NCI-H345 treated with DMSO at 0.1 percent for 48 hours (cell line): ENCODE data around the gene NHERF1.

Source experiments
- DNase-seq: peaks from one replicate; lab custom pipeline; 2025; ENCODE audit not compliant: unreplicated experiment; lab: John Stamatoyannopoulos, UW

NHERF1 gene

DNA sequence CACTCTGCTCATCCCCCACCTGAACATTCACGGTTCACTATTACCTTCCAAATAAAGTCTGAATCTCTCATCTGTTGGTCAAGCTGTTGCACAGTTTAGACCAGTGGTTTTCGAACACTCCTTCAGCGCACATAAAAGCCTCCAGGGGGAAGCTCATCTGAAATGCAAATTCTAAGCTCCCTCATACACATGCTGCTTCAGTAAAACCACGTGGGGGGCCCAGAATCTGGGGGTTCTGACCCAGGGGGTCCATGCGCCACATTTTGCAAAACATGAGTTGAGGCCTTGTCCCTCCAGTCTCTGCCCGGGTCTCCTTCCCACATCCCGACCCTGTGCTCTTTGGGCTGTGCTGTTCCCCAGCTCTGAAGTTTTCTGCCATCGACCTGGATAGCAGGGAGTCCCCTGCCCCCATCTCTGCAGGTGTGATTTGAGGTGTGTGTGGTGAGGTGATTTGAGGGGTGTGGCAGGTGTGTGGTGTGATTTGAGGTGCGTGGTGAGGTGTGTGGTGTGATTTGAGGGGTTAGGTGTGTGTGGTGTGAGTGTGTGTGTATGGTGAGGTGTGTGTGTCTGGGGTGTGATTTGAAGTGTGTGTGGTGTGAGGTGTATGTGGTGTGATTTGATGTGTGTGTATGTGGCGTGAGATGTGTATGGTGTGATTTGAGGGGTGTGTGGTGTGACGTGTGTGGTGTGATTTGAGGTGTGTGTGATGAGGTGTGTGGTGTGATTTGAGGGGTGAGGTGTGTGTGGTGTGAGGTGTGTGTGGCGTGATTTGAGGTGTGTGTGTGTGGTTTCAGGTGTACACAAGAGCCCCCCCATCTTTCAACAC lies 16.2 kb upstream of the NHERF1 start:
- DNase-seq: no peak

DNA sequence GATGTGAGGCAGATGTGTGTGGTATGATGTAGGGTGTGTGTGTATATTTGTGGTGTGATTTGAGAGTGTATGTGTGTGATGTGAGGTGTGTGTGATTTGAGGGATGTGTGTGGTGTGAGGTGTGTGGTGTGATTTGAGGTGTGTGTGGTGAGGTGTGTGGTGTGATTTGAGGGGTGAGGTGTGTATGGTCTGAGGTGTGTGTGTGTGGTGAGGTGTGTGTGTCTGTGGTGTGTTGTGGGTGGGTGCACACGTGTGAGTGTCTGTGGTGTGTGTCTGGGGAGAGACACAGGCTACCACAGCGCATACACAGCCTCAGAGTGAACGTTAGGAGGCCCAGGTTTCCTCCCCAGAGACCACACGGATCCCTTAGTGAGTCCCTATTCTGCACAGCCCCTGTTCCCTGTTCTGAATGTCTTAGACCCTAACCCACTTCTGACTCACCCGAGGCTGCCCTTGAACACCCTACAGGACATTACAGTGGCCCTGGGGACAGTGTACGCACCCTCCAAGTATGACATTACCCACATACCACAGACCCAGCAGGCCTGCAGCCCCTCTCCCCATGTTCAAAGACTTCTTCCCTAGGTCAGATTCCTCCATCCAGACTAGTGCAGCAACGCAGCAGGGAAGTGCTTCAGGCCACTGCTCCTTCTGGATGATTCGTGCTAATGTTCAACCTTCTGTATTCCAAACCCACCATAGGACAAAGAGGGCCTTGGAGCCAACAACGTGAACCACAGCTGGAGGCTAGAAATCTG lies 14.9 kb upstream of the NHERF1 start:
- DNase-seq: no peak

DNA sequence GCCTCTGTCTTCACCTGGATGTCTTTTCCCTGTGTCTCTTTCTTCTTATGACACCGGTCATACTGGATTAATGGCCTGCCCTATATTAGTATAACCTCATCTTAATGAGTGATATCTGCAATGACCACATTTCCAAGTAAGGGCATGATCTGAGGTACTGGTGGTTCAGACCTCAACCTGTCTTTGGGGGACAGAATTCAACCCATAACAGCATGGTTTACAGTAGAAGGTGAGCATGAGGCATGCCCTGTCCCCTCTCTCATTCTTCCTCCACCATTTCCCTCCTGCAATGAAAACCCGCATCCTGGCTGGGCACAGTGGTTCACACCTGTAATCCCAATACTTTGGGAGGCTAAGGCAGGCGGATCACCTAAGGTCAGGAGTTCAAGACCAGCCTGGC lies 14.2 kb upstream of the NHERF1 start:
- no peak for DNase-seq

- DNase-seq: no peak
Observed at GRCh38 chr17:74736513-74737298, 11.7 kb upstream of the NHERF1 start, which contains the start of gene RAB37. Gene RAB37 (plus strand): TSS chr17:74737256. CDS start chr17:74737273, 17 bp downstream.

- DNase-seq: no peak
Observed at GRCh38 chr17:74737299-74738050, 11.0 kb upstream of the NHERF1 start.

GRCh38 chr17:74738051-74738996 lies 10.1 kb upstream of the NHERF1 start:
- DNase-seq: no peak

DNA sequence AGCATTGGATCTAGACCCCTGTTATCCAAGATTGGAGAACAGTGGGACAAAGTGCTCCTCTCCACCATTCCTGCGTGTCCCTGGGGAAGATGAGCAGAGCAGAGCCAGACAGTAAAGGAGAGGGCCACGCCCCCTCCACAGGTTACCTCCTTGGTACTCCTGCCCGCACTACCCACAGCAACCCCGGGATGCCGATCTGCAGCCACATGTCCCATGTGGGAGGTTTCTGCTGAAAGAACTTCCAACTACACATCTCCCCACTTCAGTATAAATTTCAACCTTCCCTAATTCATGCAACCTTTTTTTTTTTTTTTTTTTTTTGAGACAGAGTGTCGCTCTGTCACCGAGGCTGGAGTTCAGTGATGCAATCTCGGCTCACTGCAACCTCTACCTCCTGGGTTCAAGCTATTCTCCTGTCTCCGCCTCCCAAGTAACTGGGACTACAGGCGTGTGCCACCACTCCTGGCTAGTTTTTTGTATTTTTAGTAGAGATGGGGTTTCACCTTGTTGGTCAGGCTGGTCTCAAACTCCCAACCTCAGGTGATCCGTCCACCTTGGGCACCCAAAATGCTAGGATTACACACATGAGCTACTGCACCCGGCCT lies 9.1 kb upstream of the NHERF1 start:
- DNase-seq: no peak

GRCh38 chr17:74740173-74740572 lies 8.3 kb upstream of the NHERF1 start:
- no peak for DNase-seq

- no peak for DNase-seq
Observed at GRCh38 chr17:74740641-74741387, 7.6 kb upstream of the NHERF1 start.

DNA sequence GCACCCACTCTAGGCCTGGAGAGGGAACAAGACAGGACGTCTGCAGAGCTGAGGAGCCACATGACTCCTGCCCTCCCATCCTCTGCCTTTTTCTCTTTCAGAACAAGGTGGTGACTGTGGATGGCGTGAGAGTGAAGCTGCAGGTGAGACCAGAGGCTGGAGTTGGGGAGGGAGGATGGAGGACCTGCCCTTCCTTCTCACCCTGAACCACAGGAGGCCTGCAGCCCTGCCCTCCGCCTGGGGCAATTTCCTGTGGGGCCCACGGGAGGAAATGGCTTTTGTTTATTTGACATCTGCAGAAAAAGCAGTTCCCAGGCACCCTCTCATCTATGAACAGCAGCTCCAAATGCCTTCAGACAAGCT lies 6.3 kb upstream of the NHERF1 start:
- DNase-seq: no peak

DNA sequence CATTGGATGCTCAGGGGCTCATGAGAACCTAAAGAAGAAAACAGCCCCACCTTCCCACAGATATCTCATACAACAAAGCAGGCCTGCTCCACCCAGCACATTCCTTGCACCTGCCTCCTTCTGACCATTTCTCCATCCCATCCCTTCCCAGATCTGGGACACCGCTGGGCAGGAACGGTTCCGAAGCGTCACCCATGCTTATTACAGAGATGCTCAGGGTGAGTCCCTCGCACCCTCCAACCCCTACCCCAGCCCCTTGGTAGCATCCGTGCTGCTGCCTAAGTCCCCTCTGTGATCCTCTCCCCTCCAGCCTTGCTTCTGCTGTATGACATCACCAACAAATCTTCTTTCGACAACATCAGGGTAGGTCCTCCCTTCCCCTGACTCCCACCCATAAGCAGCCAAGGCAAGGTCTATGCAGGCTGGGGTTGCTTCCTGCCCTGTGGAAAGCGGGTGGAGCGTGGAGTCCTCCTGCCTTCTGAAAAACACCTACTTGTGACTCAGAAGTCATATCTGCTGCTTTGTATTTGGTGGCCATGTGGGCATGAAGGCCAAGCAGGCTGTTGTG lies 5.4 kb upstream of the NHERF1 start:
- no peak for DNase-seq

DNA sequence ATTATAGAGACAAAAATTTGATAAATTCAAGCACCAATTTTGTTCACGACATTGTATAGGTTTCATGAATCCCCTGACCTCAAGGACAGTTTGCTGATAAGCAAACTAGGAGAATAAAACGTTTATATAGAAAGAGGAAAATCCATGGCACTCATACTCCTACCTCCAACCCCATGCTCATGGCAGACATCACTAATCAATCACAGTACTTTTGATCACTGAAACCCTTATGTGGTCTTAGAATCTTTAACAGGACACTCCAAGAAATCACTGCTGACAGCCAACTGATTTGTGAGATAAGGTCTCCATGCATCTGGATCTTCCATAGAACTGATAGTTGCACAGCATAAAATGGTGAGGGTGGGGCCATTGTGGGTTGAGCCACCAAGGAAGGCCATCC lies 4.7 kb upstream of the NHERF1 start:
- no peak for DNase-seq

DNA sequence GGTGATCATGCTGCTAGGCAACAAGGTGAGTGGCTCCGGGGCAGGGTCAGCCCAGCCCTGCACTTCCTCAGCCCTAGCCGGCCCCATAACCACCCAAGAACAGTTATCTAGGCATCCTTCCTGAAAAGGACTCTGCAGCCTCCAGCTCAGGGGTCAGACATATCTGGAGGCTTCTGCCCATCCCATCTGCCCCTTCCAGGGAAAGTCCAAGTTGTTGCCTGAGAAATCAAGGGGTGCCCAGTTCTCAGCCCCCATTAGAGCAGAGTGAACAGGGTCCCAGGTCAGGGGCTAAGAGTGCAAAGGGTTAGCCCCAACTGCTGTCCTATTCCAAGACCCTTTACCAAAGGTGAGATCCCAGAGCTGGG lies 4.1 kb upstream of the NHERF1 start:
- no peak for DNase-seq

GRCh38 chr17:74744714-74745547 lies 3.5 kb upstream of the NHERF1 start:
- DNase-seq: no peak

DNA sequence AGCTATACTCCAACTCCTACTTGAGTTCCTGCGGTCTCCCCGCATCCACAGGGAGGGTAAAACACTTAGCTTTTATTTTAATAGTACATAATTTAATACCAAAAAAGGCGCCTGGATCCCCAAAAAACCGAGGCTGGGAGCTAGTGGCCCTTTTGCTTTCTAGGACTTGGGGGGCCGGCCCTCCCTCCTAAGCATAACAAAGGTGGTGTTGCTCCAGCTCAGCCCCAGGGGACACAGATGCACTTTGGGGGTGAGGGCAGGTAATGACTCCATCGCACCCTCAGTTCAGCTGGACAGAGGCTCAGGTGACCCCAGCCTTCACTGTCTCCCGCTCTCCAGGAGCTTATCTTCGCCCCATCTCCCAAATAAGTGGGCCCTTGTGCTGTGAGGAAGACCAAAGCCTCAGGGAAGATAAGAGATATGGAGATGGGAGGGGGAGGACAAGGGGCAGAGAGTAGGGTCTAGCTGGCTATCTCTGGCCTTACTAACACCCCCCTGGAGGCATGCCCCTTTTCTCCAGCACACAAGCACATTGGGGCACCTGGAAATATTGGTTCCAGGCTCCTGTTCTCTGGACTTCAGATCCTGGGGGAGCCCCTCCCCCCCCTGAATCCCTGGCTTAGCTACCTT lies 2.8 kb upstream of the NHERF1 start:
- DNase-seq: no peak

GRCh38 chr17:74746376-74746775 lies 2.1 kb upstream of the NHERF1 start:
- DNase-seq: no peak

- no peak for DNase-seq
Observed at GRCh38 chr17:74746922-74747321, 1.5 kb upstream of the NHERF1 start.
